LNCaP clone FGC (cell line): ENCODE results near the gene NACA.

Experiments
- DNase-seq: peaks from one replicate; pipeline ENCODE4 v3.0.0-alpha.2; 2011; ENCODE audit warnings: low read depth
- H3K4me3 ChIP-seq: 2 replicates; pipeline ENCODE4 v1.5.1; 2011; ENCODE audit warnings: mild to moderate bottlenecking, low read depth, low read length, control low read depth
- TF ChIP-seq, protein P1 (sequence below): IDR thresholded peaks from 2 replicates; pipeline ENCODE4 v1.5.1; 2012; ENCODE audit warnings: mild to moderate bottlenecking; ENCODE audit not compliant: control insufficient read depth, insufficient read depth; ENCODE audit errors: extremely low read depth

Gene NACA

DNA sequence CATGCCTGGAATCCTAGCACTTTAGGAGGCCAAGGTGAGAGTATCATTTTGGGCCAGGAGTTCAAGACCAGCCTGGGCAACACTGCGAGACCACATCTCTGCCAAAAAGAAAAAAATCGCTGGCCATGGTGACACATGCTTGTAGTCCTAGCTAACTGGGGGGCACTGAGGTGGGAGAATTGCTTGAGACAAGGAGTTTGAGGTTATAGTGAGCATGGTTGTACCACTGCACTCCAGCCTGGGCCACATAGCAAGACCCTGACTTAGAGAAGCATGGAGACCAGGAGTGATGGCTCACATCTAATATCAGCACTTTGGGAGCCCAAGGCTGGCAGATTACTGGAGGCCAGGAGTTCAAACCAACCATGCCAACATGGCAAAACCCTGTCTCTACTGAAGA is 46.2 kb downstream of the NACA start:
- TF ChIP-seq, protein P1, sequence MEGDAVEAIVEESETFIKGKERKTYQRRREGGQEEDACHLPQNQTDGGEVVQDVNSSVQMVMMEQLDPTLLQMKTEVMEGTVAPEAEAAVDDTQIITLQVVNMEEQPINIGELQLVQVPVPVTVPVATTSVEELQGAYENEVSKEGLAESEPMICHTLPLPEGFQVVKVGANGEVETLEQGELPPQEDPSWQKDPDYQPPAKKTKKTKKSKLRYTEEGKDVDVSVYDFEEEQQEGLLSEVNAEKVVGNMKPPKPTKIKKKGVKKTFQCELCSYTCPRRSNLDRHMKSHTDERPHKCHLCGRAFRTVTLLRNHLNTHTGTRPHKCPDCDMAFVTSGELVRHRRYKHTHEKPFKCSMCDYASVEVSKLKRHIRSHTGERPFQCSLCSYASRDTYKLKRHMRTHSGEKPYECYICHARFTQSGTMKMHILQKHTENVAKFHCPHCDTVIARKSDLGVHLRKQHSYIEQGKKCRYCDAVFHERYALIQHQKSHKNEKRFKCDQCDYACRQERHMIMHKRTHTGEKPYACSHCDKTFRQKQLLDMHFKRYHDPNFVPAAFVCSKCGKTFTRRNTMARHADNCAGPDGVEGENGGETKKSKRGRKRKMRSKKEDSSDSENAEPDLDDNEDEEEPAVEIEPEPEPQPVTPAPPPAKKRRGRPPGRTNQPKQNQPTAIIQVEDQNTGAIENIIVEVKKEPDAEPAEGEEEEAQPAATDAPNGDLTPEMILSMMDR = no peak
- DNase-seq = no peak

DNA sequence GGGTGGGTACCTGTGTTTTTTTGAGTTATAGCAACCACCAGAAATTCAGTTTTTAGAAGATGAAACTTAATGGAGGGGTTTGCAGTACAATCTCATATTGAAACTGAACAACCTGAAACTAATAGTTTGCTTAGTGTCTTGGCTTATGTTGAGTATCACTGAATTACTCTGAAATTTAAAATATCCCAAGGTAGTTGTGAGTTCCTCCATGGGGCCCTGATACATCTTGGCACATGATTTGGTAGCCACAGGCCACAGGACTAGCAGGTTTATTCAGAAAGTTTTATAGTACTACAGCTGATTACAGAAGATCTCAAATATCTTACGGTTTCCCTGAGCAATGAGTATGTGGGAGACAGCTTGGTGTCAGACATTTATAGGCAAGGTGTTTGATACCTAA is 47.4 kb downstream of the NACA start:
- DNase-seq = no peak
- H3K4me3 ChIP-seq = no peak overlapping the region
- TF ChIP-seq, protein P1 = no peak

More for the DNA sequence above, 46.2 kb downstream of the NACA start:
- H3K4me3 ChIP-seq = no peak overlapping the region

DNA sequence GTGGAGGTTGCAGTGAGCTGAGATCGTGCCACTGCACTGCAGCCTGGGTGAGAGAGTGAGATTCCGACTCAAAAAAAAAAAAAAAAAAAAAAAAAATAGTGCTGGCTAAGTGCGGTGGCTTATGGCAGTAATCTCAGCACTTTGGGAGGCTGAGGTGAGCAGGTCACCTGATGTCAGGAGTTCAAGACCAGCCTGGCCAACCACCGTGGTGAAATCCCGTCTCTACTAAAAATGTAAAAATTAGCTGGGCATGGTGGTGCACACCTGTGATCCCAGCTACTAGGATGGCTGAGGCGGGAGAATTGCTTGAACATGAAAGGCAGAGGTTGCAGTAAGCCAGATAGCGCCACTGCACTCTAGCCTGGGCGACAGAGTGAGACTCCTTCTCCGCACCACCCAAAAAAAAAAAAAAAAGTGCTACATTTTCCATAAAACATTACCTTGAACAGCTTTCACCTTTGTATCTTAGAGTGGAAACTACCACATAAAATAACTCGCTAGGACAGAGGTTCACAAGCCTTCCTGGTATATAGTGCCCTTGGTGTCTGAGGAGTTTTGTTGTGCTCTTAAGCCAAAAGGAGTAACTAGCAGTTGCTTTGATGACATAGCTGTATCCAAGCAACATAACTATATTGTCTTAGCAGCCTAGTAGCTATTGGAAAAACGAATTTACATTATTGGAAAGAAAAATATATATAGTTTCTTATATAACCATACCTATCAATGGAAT is 48.1 kb downstream of the NACA start:
- no peak overlapping the region for H3K4me3 ChIP-seq
- no peak for DNase-seq
- TF ChIP-seq, protein P1 = no peak

DNA sequence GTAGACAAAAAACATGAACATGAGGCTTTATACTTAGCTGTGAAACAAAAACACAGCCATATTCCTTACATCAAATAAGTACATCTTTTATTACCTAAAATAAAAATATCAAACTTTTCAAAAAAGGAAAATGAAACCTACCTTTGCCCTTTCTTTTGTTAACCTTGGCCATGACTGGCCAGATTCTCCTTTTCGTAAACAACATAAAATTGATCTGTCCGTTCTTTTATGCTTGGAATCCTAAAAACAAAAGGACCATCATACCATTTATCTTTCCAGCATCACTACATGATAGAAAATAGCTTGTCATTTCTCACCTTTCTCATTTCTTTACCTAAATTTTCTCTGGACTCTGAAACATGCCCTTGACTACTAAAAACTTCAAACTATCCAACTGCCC is 53.5 kb downstream of the NACA start:
- TF ChIP-seq, protein P1 = no peak
- H3K4me3 ChIP-seq = no peak overlapping the region
- DNase-seq = no peak

DNA sequence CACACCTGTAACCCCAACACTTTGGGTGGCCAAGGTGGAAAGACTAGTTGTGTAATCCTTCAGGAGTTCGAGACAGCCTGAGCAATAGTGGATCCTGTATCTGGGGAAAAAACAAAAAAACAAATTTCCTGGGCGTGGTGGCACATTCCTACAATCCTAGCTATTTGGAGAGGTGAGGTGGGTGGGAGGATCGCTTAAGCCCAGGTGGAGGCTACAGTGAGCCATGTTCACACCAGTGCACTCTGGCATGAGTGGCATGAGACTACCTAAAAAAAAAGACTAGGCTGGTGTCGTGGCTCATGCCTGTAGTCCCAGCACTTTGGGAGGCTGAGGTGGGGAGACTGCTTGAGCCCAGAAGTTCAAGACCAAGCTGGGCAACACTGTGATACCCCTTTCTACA is 54.3 kb downstream of the NACA start:
- TF ChIP-seq, protein P1 = no peak
- H3K4me3 ChIP-seq = no peak overlapping the region
- no peak for DNase-seq

DNA sequence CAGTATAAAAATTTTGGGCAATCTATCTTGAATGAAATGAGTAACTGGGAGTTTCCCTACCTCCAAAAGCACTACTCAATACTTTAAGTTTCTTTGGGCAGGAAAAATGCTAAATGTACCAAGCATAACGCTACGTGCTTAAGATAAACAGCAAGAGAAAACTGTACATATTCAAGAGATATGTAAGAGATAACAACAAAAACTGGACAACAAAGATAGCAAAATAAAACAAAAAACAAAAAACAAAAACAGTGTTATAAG is 57.0 kb downstream of the NACA start:
- no peak for DNase-seq
- TF ChIP-seq, protein P1 = no peak
- H3K4me3 ChIP-seq = no peak overlapping the region
